ENCODE measurements around the gene CHRM3. TPM values are rescaled to one million over a fixed set of nuclear protein-coding genes. Genes with fewer than 3 reads are reported as not detected.

Gene CHRM3
- polyA plus RNA-seq, 3 donors, result not detected

DNA sequence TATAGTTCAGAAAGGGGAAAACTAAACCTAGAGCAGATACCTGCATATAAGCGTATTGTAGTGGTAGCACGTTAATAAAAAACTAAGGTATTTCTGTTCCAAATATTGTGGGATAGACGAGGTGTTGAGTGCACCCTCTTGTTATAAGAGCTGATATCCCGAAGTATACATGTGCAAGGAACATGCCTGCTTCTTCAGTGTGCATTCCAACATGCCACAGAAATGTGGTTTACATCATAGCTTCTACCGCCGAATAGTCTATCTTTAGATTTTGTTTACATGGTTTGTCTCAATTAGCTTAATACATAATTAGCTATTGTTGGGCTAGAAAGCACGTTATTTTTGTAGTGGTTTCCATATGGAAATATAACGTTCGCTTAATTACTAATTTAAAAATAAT is 2.2 kb downstream of the CHRM3 start:
- H3K27ac Mint-ChIP-seq, result no peak overlapping the region

DNA sequence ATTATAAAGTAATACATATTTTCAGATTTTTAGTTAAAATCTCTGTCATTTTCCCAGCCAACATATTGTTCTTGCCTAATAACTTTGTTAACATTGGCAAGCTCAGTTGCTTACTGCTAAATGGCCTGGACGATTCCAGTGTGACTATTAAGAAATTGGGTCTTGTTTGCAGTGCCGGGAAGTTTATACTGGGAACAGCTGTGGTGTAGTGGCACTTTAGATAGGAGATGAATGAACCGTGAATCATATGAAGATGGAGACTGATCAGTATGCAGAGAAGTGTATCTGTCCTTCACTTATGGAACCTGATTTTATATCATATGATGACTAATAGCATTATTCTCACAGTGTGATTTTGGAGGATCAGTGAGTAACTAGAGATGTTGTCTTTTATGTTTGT is 3.3 kb downstream of the CHRM3 start:
- 87% methylated on average over 3 of the region's 3 CpGs for WGBS (ENCODE audit: insufficient coverage)
- H3K79me2 ChIP-seq (ENCODE audit: insufficient read depth, low read length), result no peaks in the 10 kb centered on the region
- H3K9me3 Mint-ChIP-seq, result peaks cover 0 to 19% (median 7%) of the 10 kb centered on the region in 7 donors
- H3K27me3 ChIP-seq (ENCODE audit: control insufficient read depth in 2 of 2, insufficient read depth in 2 of 2, low read length in 2 of 2), result peaks cover 37 to 47% of the 10 kb centered on the region in 2 donors
- peaks cover 0 to 11% of the 10 kb centered on the region in 2 donors for H3K9me3 ChIP-seq (replicated peaks in 1 of 2; ENCODE audit: control insufficient read depth in 1 of 2, insufficient read depth in 1 of 2, low read length in 2 of 2)
- H3K27me3 Mint-ChIP-seq (ENCODE audit: low read depth in 3 of 3), result peaks cover 45 to 50% (median 49%) of the 10 kb centered on the region in 3 donors
- H4K20me1 ChIP-seq (ENCODE audit: insufficient read depth, low read length), result no peaks in the 10 kb centered on the region
- peaks cover 33% of the 10 kb centered on the region for H3K4me1 Mint-ChIP-seq
- TF ChIP-seq, protein P1, sequence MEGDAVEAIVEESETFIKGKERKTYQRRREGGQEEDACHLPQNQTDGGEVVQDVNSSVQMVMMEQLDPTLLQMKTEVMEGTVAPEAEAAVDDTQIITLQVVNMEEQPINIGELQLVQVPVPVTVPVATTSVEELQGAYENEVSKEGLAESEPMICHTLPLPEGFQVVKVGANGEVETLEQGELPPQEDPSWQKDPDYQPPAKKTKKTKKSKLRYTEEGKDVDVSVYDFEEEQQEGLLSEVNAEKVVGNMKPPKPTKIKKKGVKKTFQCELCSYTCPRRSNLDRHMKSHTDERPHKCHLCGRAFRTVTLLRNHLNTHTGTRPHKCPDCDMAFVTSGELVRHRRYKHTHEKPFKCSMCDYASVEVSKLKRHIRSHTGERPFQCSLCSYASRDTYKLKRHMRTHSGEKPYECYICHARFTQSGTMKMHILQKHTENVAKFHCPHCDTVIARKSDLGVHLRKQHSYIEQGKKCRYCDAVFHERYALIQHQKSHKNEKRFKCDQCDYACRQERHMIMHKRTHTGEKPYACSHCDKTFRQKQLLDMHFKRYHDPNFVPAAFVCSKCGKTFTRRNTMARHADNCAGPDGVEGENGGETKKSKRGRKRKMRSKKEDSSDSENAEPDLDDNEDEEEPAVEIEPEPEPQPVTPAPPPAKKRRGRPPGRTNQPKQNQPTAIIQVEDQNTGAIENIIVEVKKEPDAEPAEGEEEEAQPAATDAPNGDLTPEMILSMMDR (IDR thresholded peaks at IDR 0.05), result no peak
- intact Hi-C loops (cut with micrococcal nuclease), result no loop called here
- H2AFZ ChIP-seq (ENCODE audit: insufficient read depth, low read depth, low read length, poor library complexity, severe bottlenecking), result no peak overlapping the region
- H3K36me3 Mint-ChIP-seq, result peaks cover 3 to 13% of the 10 kb centered on the region in 2 donors
- H3K36me3 ChIP-seq (replicated peaks in 1 of 2; ENCODE audit: control insufficient read depth in 1 of 2, insufficient read depth in 2 of 2, low read length in 2 of 2), result no peaks in the 10 kb centered on the region
- H3K27ac ChIP-seq (ENCODE audit: low read depth in 1 of 2, low read length in 2 of 2), result no peak overlapping the region
- H3K4me2 ChIP-seq (replicated peaks; ENCODE audit: extremely low read depth, low read length, poor library complexity, severe bottlenecking), result no peak overlapping the region
- no peak overlapping the region for H3K27ac Mint-ChIP-seq
- H3K9ac ChIP-seq (ENCODE audit: insufficient read depth, low read length, poor library complexity, severe bottlenecking), result no peak overlapping the region
- H3K4me1 ChIP-seq (ENCODE audit: control insufficient read depth in 1 of 2, insufficient read depth in 2 of 2, low read length in 2 of 2), result peaks cover 19 to 26% of the 10 kb centered on the region in 2 donors
- H3K4me3 ChIP-seq (replicated peaks in 1 of 3; ENCODE audit: low read depth in 2 of 3, low read length in 3 of 3), result no peak overlapping the region
- no peak for DNase-seq
- H3K4me3 Mint-ChIP-seq, result no peak overlapping the region

More for the DNA sequence above, 2.2 kb downstream of the CHRM3 start:
- Mint-ChIP-seq H3K27me3 (ENCODE audit: low read depth in 3 of 3) (peaks cover 50 to 53% (median 50%) of the 10 kb centered on the region in 3 donors), H3K36me3 (peaks cover 3 to 13% of the 10 kb centered on the region in 2 donors), H3K9me3 (peaks cover 0 to 19% (median 7%) of the 10 kb centered on the region in 7 donors), H3K4me1 (peaks cover 29% of the 10 kb centered on the region), H3K4me3 (peak overlapping the region in 1 of 2 donors; percentile 100)
- H2AFZ ChIP-seq (ENCODE audit: insufficient read depth, low read depth, low read length, poor library complexity, severe bottlenecking), result no peak overlapping the region
- peaks cover 0 to 11% of the 10 kb centered on the region in 2 donors for H3K9me3 ChIP-seq (replicated peaks in 1 of 2; ENCODE audit: control insufficient read depth in 1 of 2, insufficient read depth in 1 of 2, low read length in 2 of 2)
- H3K79me2 ChIP-seq (ENCODE audit: insufficient read depth, low read length), result no peaks in the 10 kb centered on the region
- H3K4me2 ChIP-seq (replicated peaks; ENCODE audit: extremely low read depth, low read length, poor library complexity, severe bottlenecking), result no peak overlapping the region
- H3K9ac ChIP-seq (ENCODE audit: insufficient read depth, low read length, poor library complexity, severe bottlenecking), result no peak overlapping the region
- H3K27ac ChIP-seq (ENCODE audit: low read depth in 1 of 2, low read length in 2 of 2), result no peak overlapping the region
- TF ChIP-seq, protein P1 (IDR thresholded peaks at IDR 0.05), result no peak
- no peaks in the 10 kb centered on the region for H4K20me1 ChIP-seq (ENCODE audit: insufficient read depth, low read length)
- peaks cover 19 to 26% of the 10 kb centered on the region in 2 donors for H3K4me1 ChIP-seq (ENCODE audit: control insufficient read depth in 1 of 2, insufficient read depth in 2 of 2, low read length in 2 of 2)
- no peaks in the 10 kb centered on the region for H3K36me3 ChIP-seq (replicated peaks in 1 of 2; ENCODE audit: control insufficient read depth in 1 of 2, insufficient read depth in 2 of 2, low read length in 2 of 2)
- peaks cover 38 to 53% of the 10 kb centered on the region in 2 donors for H3K27me3 ChIP-seq (ENCODE audit: control insufficient read depth in 2 of 2, insufficient read depth in 2 of 2, low read length in 2 of 2)
- 81% methylated on average over 3 of the region's 9 CpGs for WGBS (ENCODE audit: insufficient coverage)
- no peak for DNase-seq
- intact Hi-C loops (cut with micrococcal nuclease), result no loop called here
- H3K4me3 ChIP-seq (replicated peaks in 1 of 3; ENCODE audit: low read depth in 2 of 3, low read length in 3 of 3), result no peak overlapping the region

Data from CD14-positive monocyte (primary cell).